ENCODE results near the gene C1orf105.

Gene C1orf105

GRCh38 chr1:172466795-172467407, 46.4 kb downstream of the C1orf105 start:
- no peak overlapping the region for H3K27ac ChIP-seq (ENCODE audit: poor library complexity, severe bottlenecking)
- no peaks in the 10 kb centered on the region for H3K27me3 ChIP-seq (ENCODE audit: insufficient read depth, poor library complexity, severe bottlenecking)
- no peaks in the 10 kb centered on the region for H3K36me3 ChIP-seq (ENCODE audit: low read depth)
- peaks cover 6% of the 10 kb centered on the region for H3K4me1 ChIP-seq (ENCODE audit: insufficient read depth, poor library complexity, severe bottlenecking)
- no peak for DNase-seq (ENCODE audit: low spot score)
- no peaks in the 10 kb centered on the region for H3K9me3 ChIP-seq (ENCODE audit: severe bottlenecking)
- ATAC-seq (ENCODE audit: low read depth), result peak; percentile 94
- no peak overlapping the region for H3K4me3 ChIP-seq (ENCODE audit: severe bottlenecking)
- TF ChIP-seq, protein P1, sequence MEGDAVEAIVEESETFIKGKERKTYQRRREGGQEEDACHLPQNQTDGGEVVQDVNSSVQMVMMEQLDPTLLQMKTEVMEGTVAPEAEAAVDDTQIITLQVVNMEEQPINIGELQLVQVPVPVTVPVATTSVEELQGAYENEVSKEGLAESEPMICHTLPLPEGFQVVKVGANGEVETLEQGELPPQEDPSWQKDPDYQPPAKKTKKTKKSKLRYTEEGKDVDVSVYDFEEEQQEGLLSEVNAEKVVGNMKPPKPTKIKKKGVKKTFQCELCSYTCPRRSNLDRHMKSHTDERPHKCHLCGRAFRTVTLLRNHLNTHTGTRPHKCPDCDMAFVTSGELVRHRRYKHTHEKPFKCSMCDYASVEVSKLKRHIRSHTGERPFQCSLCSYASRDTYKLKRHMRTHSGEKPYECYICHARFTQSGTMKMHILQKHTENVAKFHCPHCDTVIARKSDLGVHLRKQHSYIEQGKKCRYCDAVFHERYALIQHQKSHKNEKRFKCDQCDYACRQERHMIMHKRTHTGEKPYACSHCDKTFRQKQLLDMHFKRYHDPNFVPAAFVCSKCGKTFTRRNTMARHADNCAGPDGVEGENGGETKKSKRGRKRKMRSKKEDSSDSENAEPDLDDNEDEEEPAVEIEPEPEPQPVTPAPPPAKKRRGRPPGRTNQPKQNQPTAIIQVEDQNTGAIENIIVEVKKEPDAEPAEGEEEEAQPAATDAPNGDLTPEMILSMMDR (IDR thresholded peaks at IDR 0.05; ENCODE audit: poor library complexity, severe bottlenecking), result no peak

- Histone ChIP-seq H3K27ac (ENCODE audit: poor library complexity, severe bottlenecking) (no peak overlapping the region), H3K36me3 (ENCODE audit: low read depth) (no peaks in the 10 kb centered on the region), H3K27me3 (ENCODE audit: insufficient read depth, poor library complexity, severe bottlenecking) (no peaks in the 10 kb centered on the region), H3K9me3 (ENCODE audit: severe bottlenecking) (no peaks in the 10 kb centered on the region), H3K4me1 (ENCODE audit: insufficient read depth, poor library complexity, severe bottlenecking) (peaks cover 6% of the 10 kb centered on the region), H3K4me3 (ENCODE audit: severe bottlenecking) (no peak overlapping the region)
- ATAC-seq (ENCODE audit: low read depth) (no peak), DNase-seq (ENCODE audit: low spot score) (no peak)
- TF ChIP-seq, protein P1 (IDR thresholded peaks at IDR 0.05; ENCODE audit: poor library complexity, severe bottlenecking), result no peak
These were observed 47.0 kb downstream of the C1orf105 start for GRCh38 chr1:172467446-172467845.

DNA sequence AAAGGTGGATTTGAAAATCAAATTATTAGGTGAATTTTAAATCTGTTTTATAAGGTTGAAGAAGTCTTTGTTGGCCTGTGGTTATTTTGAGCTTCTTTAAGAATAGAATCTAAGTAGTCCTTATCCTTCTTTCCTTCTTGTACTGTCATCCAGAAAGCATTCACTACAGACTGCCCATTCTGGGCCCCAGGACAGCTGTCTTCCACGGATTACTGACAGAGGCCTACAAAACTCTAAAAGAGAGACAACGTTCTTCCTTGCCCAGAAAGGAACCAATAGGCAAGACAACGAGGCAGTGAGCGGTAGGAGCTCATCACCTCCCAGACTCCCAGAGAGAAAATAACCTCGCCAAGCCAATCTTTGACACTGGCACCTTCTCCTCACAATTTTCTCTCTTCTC, 47.8 kb downstream of the C1orf105 start:
- no peak overlapping the region for H3K27ac ChIP-seq (ENCODE audit: poor library complexity, severe bottlenecking)
- no peaks in the 10 kb centered on the region for H3K9me3 ChIP-seq (ENCODE audit: severe bottlenecking)
- H3K27me3 ChIP-seq (ENCODE audit: insufficient read depth, poor library complexity, severe bottlenecking), result no peaks in the 10 kb centered on the region
- no peak overlapping the region for H3K4me3 ChIP-seq (ENCODE audit: severe bottlenecking)
- TF ChIP-seq, protein P1 (IDR thresholded peaks at IDR 0.05; ENCODE audit: poor library complexity, severe bottlenecking), result no peak
- ATAC-seq (ENCODE audit: low read depth) (no peak), DNase-seq (ENCODE audit: low spot score) (no peak)
- no peaks in the 10 kb centered on the region for H3K36me3 ChIP-seq (ENCODE audit: low read depth)
- peaks cover 6% of the 10 kb centered on the region for H3K4me1 ChIP-seq (ENCODE audit: insufficient read depth, poor library complexity, severe bottlenecking)

DNA sequence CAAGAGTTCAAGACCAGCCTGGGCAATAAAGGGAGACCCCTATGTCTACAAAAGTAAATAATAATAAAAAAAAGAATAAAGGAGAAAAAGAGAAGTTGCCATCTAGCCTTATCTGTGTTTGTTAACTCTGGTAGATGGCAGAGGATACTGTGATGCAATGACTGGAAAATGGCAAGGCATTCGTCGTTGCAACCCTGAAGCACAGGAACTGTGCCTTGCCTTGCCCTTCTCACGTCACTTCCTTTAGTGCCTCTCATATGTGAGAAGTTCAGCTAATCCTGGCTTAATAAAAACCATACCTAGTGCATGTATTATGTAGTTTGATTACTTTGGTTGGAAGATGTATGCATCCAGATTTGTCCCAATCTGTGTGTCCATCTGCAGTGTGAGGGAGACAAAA, 49.2 kb downstream of the C1orf105 start:
- ATAC-seq (ENCODE audit: low read depth) (no peak), DNase-seq (ENCODE audit: low spot score) (no peak)
- no peak overlapping the region for H3K4me3 ChIP-seq (ENCODE audit: severe bottlenecking)
- H3K9me3 ChIP-seq (ENCODE audit: severe bottlenecking), result no peaks in the 10 kb centered on the region
- TF ChIP-seq, protein P1 (IDR thresholded peaks at IDR 0.05; ENCODE audit: poor library complexity, severe bottlenecking), result no peak
- no peaks in the 10 kb centered on the region for H3K36me3 ChIP-seq (ENCODE audit: low read depth)
- no peak overlapping the region for H3K27ac ChIP-seq (ENCODE audit: poor library complexity, severe bottlenecking)
- no peaks in the 10 kb centered on the region for H3K27me3 ChIP-seq (ENCODE audit: insufficient read depth, poor library complexity, severe bottlenecking)
- peaks cover 6% of the 10 kb centered on the region for H3K4me1 ChIP-seq (ENCODE audit: insufficient read depth, poor library complexity, severe bottlenecking)

DNA sequence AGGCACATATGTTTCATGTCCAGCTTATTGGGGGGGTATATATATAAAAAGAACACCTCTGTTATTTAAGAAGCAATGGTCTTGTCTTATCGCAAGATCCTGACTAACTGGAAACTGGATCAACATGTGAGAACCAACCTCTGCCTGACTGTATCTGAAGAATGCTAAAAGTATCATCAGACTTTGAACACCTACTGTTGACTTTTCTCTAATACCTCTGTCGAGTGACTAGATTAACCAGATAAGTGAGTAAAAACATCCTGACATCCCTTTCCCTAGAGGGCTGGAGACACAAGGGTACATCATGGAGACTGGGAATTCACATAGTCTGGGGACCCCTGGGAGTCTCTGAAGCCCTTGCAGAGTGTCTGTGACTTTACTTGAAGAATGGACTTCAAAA, 49.7 kb downstream of the C1orf105 start:
- DNase-seq (ENCODE audit: low spot score) (no peak), ATAC-seq (ENCODE audit: low read depth) (no peak)
- Histone ChIP-seq H3K27ac (ENCODE audit: poor library complexity, severe bottlenecking) (no peak overlapping the region), H3K9me3 (ENCODE audit: severe bottlenecking) (no peaks in the 10 kb centered on the region), H3K4me3 (ENCODE audit: severe bottlenecking) (no peak overlapping the region), H3K27me3 (ENCODE audit: insufficient read depth, poor library complexity, severe bottlenecking) (no peaks in the 10 kb centered on the region), H3K4me1 (ENCODE audit: insufficient read depth, poor library complexity, severe bottlenecking) (peaks cover 6% of the 10 kb centered on the region), H3K36me3 (ENCODE audit: low read depth) (no peaks in the 10 kb centered on the region)
- TF ChIP-seq, protein P1 (IDR thresholded peaks at IDR 0.05; ENCODE audit: poor library complexity, severe bottlenecking), result no peak
